ENCODE results near the gene SLC10A6. TPM values are rescaled to one million over a fixed set of nuclear protein-coding genes. Genes with fewer than 3 reads are reported as not detected.

Gene SLC10A6
- total and polyA plus RNA-seq, 2 of the 13 experiments (the other 11 are each of a cell fraction or from before 2014, with no cell fraction given), result not detected

DNA sequence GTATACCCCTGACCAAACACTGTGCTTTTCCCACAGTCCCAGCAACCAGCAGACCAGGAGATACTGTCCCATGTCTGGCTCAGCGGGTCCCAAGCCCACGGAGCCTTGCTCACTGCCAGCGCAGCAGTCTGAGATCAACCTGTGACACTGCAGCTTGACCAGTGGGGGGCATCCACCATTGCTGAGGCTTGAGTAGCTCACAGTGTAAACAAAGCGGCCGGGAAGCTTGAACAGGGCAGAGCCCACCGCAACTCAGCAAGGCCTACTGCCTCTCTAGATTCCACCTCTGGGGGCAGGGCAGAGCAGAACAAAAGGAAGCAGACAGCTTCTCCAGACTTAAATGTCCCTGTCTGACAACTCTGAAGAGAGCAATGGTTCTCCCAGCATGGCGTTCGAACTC is 58.1 kb downstream of the SLC10A6 start (continued):
- TF ChIP-seq, protein P1, sequence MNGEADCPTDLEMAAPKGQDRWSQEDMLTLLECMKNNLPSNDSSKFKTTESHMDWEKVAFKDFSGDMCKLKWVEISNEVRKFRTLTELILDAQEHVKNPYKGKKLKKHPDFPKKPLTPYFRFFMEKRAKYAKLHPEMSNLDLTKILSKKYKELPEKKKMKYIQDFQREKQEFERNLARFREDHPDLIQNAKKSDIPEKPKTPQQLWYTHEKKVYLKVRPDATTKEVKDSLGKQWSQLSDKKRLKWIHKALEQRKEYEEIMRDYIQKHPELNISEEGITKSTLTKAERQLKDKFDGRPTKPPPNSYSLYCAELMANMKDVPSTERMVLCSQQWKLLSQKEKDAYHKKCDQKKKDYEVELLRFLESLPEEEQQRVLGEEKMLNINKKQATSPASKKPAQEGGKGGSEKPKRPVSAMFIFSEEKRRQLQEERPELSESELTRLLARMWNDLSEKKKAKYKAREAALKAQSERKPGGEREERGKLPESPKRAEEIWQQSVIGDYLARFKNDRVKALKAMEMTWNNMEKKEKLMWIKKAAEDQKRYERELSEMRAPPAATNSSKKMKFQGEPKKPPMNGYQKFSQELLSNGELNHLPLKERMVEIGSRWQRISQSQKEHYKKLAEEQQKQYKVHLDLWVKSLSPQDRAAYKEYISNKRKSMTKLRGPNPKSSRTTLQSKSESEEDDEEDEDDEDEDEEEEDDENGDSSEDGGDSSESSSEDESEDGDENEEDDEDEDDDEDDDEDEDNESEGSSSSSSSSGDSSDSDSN (CRISPR knock-in tag; IDR thresholded peaks at IDR 0.05), result no peak
- TF ChIP-seq LCORL (IDR thresholded peaks at IDR 0.05), result no peak
- no peak for TF ChIP-seq LCORL (CRISPR knock-in tag; IDR thresholded peaks at IDR 0.05)
- TF ChIP-seq SIX1 (CRISPR knock-in tag; IDR thresholded peaks at IDR 0.05; ENCODE audit: borderline replicate concordance), result no peak
- no peak for TF ChIP-seq ZSCAN20 (CRISPR knock-in tag; IDR thresholded peaks at IDR 0.05; ENCODE audit: borderline replicate concordance)
- peak; percentile 48; the same call in 1 of the 2 replicates for TF ChIP-seq YEATS4 (CRISPR knock-in tag; IDR thresholded peaks at IDR 0.05; ENCODE audit: borderline replicate concordance)
- TF ChIP-seq, protein P2, sequence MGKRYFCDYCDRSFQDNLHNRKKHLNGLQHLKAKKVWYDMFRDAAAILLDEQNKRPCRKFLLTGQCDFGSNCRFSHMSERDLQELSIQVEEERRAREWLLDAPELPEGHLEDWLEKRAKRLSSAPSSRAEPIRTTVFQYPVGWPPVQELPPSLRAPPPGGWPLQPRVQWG (CRISPR knock-in tag; IDR thresholded peaks at IDR 0.05; ENCODE audit: borderline replicate concordance, low read depth), result no peak
- TF ChIP-seq, protein P3, sequence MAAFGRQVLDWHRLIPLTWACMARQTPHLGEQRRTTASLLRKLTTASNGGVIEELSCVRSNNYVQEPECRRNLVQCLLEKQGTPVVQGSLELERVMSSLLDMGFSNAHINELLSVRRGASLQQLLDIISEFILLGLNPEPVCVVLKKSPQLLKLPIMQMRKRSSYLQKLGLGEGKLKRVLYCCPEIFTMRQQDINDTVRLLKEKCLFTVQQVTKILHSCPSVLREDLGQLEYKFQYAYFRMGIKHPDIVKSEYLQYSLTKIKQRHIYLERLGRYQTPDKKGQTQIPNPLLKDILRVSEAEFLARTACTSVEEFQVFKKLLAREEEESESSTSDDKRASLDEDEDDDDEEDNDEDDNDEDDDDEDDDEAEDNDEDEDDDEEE (CRISPR knock-in tag; IDR thresholded peaks at IDR 0.05), result no peak
- TF ChIP-seq, protein P4, sequence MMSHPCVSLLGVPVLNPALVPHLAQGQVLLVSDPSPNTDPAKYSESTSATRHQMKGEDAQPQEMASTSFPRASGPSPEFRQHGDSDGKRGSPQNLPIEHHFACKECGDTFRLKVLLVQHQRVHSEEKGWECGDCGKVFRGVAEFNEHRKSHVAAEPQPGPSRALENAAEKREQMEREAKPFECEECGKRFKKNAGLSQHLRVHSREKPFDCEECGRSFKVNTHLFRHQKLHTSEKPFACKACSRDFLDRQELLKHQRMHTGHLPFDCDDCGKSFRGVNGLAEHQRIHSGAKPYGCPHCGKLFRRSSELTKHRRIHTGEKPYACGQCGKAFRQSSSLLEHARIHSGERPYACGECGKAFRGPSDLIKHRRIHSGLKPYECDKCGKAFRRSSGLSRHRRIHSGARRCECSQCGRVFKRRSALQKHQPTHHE (CRISPR knock-in tag; IDR thresholded peaks at IDR 0.05; ENCODE audit: borderline replicate concordance), result no peak
- no peak for TF ChIP-seq ZNF335 (CRISPR knock-in tag; IDR thresholded peaks at IDR 0.05)
- TF ChIP-seq U2AF2 (IDR thresholded peaks at IDR 0.05; ENCODE audit: low read depth, low read length), result no peak
- no peak for TF ChIP-seq SP4 (CRISPR knock-in tag; IDR thresholded peaks at IDR 0.05)
- no peak for TF ChIP-seq SOX6 (IDR thresholded peaks at IDR 0.05)
- TF ChIP-seq SOX6 (CRISPR knock-in tag; IDR thresholded peaks at IDR 0.05), result peak; percentile 29; the same call in 1 of the 2 replicates
- TF ChIP-seq, protein P5, sequence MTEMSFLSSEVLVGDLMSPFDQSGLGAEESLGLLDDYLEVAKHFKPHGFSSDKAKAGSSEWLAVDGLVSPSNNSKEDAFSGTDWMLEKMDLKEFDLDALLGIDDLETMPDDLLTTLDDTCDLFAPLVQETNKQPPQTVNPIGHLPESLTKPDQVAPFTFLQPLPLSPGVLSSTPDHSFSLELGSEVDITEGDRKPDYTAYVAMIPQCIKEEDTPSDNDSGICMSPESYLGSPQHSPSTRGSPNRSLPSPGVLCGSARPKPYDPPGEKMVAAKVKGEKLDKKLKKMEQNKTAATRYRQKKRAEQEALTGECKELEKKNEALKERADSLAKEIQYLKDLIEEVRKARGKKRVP (CRISPR knock-in tag; IDR thresholded peaks at IDR 0.05), result no peak
- TF ChIP-seq ZNF282 (IDR thresholded peaks at IDR 0.05; ENCODE audit: partially characterized antibody), result no peak
- TF ChIP-seq ZNF256 (CRISPR knock-in tag; conservative IDR thresholded peaks at IDR 0.05), result no peak
- TF ChIP-seq BHLHE40 (IDR thresholded peaks at IDR 0.05; ENCODE audit: low read length), result no peak
- TF ChIP-seq NFRKB (IDR thresholded peaks at IDR 0.05), result no peak
- TF ChIP-seq, protein P6, sequence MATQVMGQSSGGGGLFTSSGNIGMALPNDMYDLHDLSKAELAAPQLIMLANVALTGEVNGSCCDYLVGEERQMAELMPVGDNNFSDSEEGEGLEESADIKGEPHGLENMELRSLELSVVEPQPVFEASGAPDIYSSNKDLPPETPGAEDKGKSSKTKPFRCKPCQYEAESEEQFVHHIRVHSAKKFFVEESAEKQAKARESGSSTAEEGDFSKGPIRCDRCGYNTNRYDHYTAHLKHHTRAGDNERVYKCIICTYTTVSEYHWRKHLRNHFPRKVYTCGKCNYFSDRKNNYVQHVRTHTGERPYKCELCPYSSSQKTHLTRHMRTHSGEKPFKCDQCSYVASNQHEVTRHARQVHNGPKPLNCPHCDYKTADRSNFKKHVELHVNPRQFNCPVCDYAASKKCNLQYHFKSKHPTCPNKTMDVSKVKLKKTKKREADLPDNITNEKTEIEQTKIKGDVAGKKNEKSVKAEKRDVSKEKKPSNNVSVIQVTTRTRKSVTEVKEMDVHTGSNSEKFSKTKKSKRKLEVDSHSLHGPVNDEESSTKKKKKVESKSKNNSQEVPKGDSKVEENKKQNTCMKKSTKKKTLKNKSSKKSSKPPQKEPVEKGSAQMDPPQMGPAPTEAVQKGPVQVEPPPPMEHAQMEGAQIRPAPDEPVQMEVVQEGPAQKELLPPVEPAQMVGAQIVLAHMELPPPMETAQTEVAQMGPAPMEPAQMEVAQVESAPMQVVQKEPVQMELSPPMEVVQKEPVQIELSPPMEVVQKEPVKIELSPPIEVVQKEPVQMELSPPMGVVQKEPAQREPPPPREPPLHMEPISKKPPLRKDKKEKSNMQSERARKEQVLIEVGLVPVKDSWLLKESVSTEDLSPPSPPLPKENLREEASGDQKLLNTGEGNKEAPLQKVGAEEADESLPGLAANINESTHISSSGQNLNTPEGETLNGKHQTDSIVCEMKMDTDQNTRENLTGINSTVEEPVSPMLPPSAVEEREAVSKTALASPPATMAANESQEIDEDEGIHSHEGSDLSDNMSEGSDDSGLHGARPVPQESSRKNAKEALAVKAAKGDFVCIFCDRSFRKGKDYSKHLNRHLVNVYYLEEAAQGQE (IDR thresholded peaks at IDR 0.05; ENCODE audit: borderline replicate concordance in 1 of 2, low read depth in 1 of 2, low read length in 2 of 2), result no peak
